ENCODE data around the gene ZNF677. TPM values are rescaled to one million over a fixed set of nuclear protein-coding genes. Genes with fewer than 3 reads are reported as not detected.

Gene ZNF677
- total RNA-seq, 120 experiments from 2014 or later: 8.9 to 29.8 (median 17.3) TPM

Other genes starting within 250 kb of the ZNF677 start
- gene ERVV-1, start 241.0 kb downstream of the ZNF677 start, total RNA-seq: under 1 TPM in 7 of 120 experiments, not detected in 113; 0.20 to 0.47 (median 0.28) TPM
- gene ERVV-2, start 210.1 kb downstream of the ZNF677 start, total RNA-seq: under 1 TPM in 1 of 120 experiments, not detected in 119; 0.21 TPM
- 10 to 100 TPM; 31.4 to 79.2 (median 44.7) TPM for gene ZNF160, start 151.5 kb downstream of the ZNF677 start, total RNA-seq
- gene ZNF415, start 122.0 kb downstream of the ZNF677 start, total RNA-seq: 10 to 100 TPM; 24.2 to 55.5 (median 36.6) TPM
- 10 to 100 TPM; 10.6 to 29.1 (median 17.1) TPM for gene ZNF347, start 95.8 kb downstream of the ZNF677 start, total RNA-seq
- gene ZNF665, start 61.5 kb downstream of the ZNF677 start, total RNA-seq: 10 to 100 TPM in 8 of 120 experiments, 1 to 10 TPM in 112; 2.3 to 13.6 (median 5.9) TPM
- gene VN1R2, start 3.4 kb upstream of the ZNF677 start, total RNA-seq: under 1 TPM in 7 of 120 experiments, not detected in 113; 0.42 to 0.66 (median 0.48) TPM
- not detected for gene VN1R4, start 12.8 kb upstream of the ZNF677 start, total RNA-seq
- gene ZNF845, start 78.9 kb upstream of the ZNF677 start, total RNA-seq: 1 to 10 TPM; 2.6 to 6.5 (median 4.3) TPM
- gene ZNF525, start 110.8 kb upstream of the ZNF677 start, total RNA-seq: 10 to 100 TPM in 77 of 120 experiments, 1 to 10 TPM in 43; 6.4 to 32.3 (median 11.1) TPM
- gene ZNF765, start 140.3 kb upstream of the ZNF677 start, total RNA-seq: 10 to 100 TPM in 41 of 120 experiments, 1 to 10 TPM in 79; 4.7 to 15.6 (median 9.3) TPM
- gene ZNF761, start 177.1 kb upstream of the ZNF677 start, total RNA-seq: 10 to 100 TPM in 28 of 120 experiments, 1 to 10 TPM in 92; 4.5 to 17.6 (median 8.0) TPM
- 1 to 10 TPM in 100 of 120 experiments, under 1 TPM in 20; 0.55 to 6.6 (median 1.5) TPM for gene ZNF813, start 212.9 kb upstream of the ZNF677 start, total RNA-seq

Data from dorsolateral prefrontal cortex (tissue), 118 donors.